Thyroid gland (tissue), 4 donors: Measurements from ENCODE around the gene H3-3A. TPM values are rescaled to one million over a fixed set of nuclear protein-coding genes. Genes with fewer than 3 reads are reported as not detected.
A peak's percentile ranks its signal among the peaks of the same experiment; 100 is the strongest.

Experiments
- DNase-seq, 2 donors: peaks; one replicate each; pipeline ENCODE4 v3.0.0-alpha.2; 2019
- H3K27ac ChIP-seq, 3 donors: fragments of 200-600 bp; sonication (generic); 1 replicate in 2 of 3; 2 replicates in 1 of 3; pipeline ENCODE4 v1.5.1; 2016 to 2019; ENCODE audit warnings: mild to moderate bottlenecking in 1 of 3, moderate library complexity in 1 of 3
- H3K27me3 ChIP-seq: fragments of 200-600 bp; sonication (generic); one replicate; pipeline ENCODE4 v1.5.1; 2019
- H3K36me3 ChIP-seq, 2 donors: fragments of 200-600 bp; sonication (generic); one replicate each; pipeline ENCODE4 v1.5.1; 2016 to 2019
- H3K4me1 ChIP-seq, 2 donors: fragments of 200-600 bp; sonication (generic); one replicate each; pipeline ENCODE4 v1.5.1; 2017 to 2019
- H3K4me3 ChIP-seq, 3 donors: fragments of 200-600 bp; sonication (generic); replicated peaks in 1 of 3; 1 replicate in 2 of 3; 2 replicates in 1 of 3; pipeline ENCODE4 v1.5.1; 2016; ENCODE audit warnings: mild to moderate bottlenecking in 1 of 3
- H3K9me3 ChIP-seq: fragments of 200-600 bp; sonication (generic); one replicate; pipeline ENCODE4 v1.5.1; 2017
- CTCF ChIP-seq, 6 experiments: fragments of 200-600 bp in 3 of 6; fragments of 450-650 bp in 3 of 6; sonication (generic) in 3 of 6; IDR thresholded peaks; one replicate each; pipeline ENCODE4 v1.5.1; 2016 to 2019; ENCODE audit warnings: antibody characterized with exemption in 6 of 6, mild to moderate bottlenecking in 2 of 6, inconsistent platforms in 1 of 6, moderate library complexity in 1 of 6
- POLR2A ChIP-seq, 2 donors: fragments of 450-650 bp; IDR thresholded peaks; one replicate each; pipeline ENCODE4 v1.6.1; 2017; ENCODE audit warnings: antibody characterized with exemption in 2 of 2, mild to moderate bottlenecking in 2 of 2, moderate library complexity in 1 of 2
- WGBS, 2 donors: methylation state at CpG; one replicate each; pipeline ENCODE4 v1.1.5; 2017; 5-methylcytosine and 5-hydroxymethylcytosine counted together
- intact Hi-C: fragments of 100-400 bp; cut with DNase I; formaldehyde crosslinking; loops from one replicate; pipeline ENCODE4 v1.15.1; 2023
- total RNA-seq, 4 donors: library from RNA; depleted of rRNA; stranded (reverse); fragments of >200 nt; gene quantifications; one replicate each; pipeline ENCODE4 v1.2.3, GENCODE V29; 2016

H3-3A gene
- total RNA-seq, 4 donors from 2014 or later = 304 to 610 (median 445) TPM

- DNase-seq = no peak
These were observed 38.8 kb upstream of the H3-3A start for GRCh38 chr1:226023735-226024134.

GRCh38 chr1:226026833-226027232, 35.7 kb upstream of the H3-3A start:
- intact Hi-C loops = no loop called here
- H3K4me1 ChIP-seq = no peaks in the 10 kb centered on the region
- no peaks in the 10 kb centered on the region for H3K36me3 ChIP-seq
- no peak overlapping the region for H3K27ac ChIP-seq
- no peaks in the 10 kb centered on the region for H3K27me3 ChIP-seq
- WGBS, 2 donors = 73 to 82% methylated on average over 2 of the region's 2 CpGs
- H3K4me3 ChIP-seq = no peak overlapping the region
- no peaks in the 10 kb centered on the region for H3K9me3 ChIP-seq
- DNase-seq = no peak
- TF ChIP-seq POLR2A (IDR thresholded peaks at IDR 0.05) (no peak), CTCF (IDR thresholded peaks at IDR 0.05) (no peak)

More at GRCh38 chr1:226023735-226024134, 38.8 kb upstream of the H3-3A start:
- no peak overlapping the region for H3K4me3 ChIP-seq
- intact Hi-C loops = no loop called here
- 91 to 93% methylated on average over 5 of the region's 5 CpGs for WGBS, 2 donors
- TF ChIP-seq POLR2A (IDR thresholded peaks at IDR 0.05) = no peak
- no peak for TF ChIP-seq CTCF (IDR thresholded peaks at IDR 0.05)
- no peaks in the 10 kb centered on the region for H3K4me1 ChIP-seq
- no peaks in the 10 kb centered on the region for H3K9me3 ChIP-seq
- H3K27me3 ChIP-seq = no peaks in the 10 kb centered on the region
- H3K36me3 ChIP-seq = no peaks in the 10 kb centered on the region
- no peak overlapping the region for H3K27ac ChIP-seq

DNA sequence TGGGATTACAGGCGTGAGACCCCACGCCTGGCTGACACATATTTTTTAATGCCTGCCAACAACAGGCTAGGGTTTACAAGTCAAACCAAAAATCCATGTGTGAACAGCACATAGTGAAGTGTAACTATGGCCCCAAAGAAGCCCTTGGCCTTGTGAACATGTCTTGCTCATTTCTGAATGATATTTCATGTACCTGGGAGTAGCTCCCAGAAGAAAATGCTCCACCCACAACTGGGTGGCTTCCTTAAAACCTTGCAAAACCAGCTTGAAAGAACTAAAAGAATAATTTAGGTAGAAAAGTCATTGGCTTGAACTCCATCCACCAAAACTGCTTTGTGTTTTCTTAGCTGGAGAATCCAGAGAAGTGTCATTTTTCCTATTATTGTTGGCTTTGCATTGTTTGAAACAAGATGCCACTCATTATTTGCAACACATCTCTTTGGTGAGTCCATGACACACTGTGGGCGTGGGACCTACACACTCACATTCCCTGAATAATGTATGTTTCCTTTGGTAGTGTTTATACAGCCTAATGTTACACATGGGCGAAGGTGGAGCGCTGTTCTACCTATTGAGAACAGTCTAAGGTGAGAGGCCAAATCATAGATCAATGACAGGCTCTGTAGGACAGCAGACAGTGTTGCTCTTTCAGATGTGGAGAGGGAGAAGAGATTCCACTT, 34.8 kb upstream of the H3-3A start:
- TF ChIP-seq POLR2A (IDR thresholded peaks at IDR 0.05) = no peak
- TF ChIP-seq CTCF (IDR thresholded peaks at IDR 0.05) = no peak
- H3K4me1 ChIP-seq = no peaks in the 10 kb centered on the region
- no peak overlapping the region for H3K27ac ChIP-seq
- H3K4me3 ChIP-seq = no peak overlapping the region
- no peak for DNase-seq
- no peaks in the 10 kb centered on the region for H3K36me3 ChIP-seq
- 89 to 93% methylated on average over 5 of the region's 5 CpGs for WGBS, 2 donors
- no peaks in the 10 kb centered on the region for H3K9me3 ChIP-seq
- intact Hi-C loops = no loop called here
- no peaks in the 10 kb centered on the region for H3K27me3 ChIP-seq

GRCh38 chr1:226029093-226029496, 33.4 kb upstream of the H3-3A start:
- no peak for DNase-seq
- H3K27ac ChIP-seq = no peak overlapping the region
- intact Hi-C loops = no loop called here
- no peaks in the 10 kb centered on the region for H3K4me1 ChIP-seq
- WGBS, 2 donors = 88 to 90% methylated on average over 7 of the region's 7 CpGs
- H3K4me3 ChIP-seq = no peak overlapping the region
- TF ChIP-seq POLR2A (IDR thresholded peaks at IDR 0.05) = no peak
- no peak for TF ChIP-seq CTCF (IDR thresholded peaks at IDR 0.05)
- H3K27me3 ChIP-seq = no peaks in the 10 kb centered on the region
- no peaks in the 10 kb centered on the region for H3K36me3 ChIP-seq
- H3K9me3 ChIP-seq = no peaks in the 10 kb centered on the region

DNA sequence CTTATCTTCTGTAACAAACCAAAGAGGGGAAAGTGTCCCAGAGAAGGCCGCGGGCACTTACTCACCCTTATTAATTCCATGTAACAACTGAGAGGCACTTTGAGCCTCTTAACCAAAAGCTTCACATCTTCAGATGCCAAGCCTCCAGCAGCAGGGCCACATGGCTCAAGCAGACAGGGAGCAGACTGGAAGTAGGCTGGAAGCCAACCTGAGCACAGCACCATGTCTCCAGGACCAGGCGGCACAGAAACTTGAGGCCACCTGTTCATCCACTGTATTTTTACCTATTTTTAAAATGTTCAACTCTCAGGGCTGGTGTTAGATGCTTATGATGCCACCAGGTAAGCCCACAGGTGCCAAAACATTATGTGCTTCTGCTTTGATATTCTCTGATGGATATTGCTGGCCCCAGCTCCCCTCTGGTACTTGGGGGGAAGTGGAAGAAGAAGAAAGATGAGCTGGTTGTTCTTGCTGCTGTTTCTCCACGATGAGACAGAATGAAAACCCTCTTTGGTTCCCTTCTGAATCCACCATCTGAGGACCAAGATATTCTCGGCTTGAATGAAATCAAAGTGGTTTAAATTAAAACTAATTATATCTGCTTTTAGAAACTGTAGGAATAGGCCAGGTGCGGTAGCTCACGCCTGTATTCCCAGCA, 32.8 kb upstream of the H3-3A start:
- H3K36me3 ChIP-seq = no peaks in the 10 kb centered on the region
- no peaks in the 10 kb centered on the region for H3K9me3 ChIP-seq
- intact Hi-C loops = no loop called here
- no peaks in the 10 kb centered on the region for H3K27me3 ChIP-seq
- TF ChIP-seq POLR2A (IDR thresholded peaks at IDR 0.05) = no peak
- H3K4me1 ChIP-seq = no peaks in the 10 kb centered on the region
- H3K4me3 ChIP-seq = no peak overlapping the region
- DNase-seq = peak; percentile 33 to 55
- no peak overlapping the region for H3K27ac ChIP-seq
- WGBS, 2 donors = 68 to 79% methylated on average over 7 of the region's 7 CpGs
